ENCODE results near the gene ZNF497. TPM values are rescaled to one million over a fixed set of nuclear protein-coding genes. Genes with fewer than 3 reads are reported as not detected.
A peak's percentile ranks its signal among the peaks of the same experiment; 100 is the strongest.

ZNF497 gene
- total and polyA plus RNA-seq, 2 of the 13 experiments (the other 11 are each of a cell fraction or from before 2014, with no cell fraction given), result 1.5 to 1.9 TPM

DNA sequence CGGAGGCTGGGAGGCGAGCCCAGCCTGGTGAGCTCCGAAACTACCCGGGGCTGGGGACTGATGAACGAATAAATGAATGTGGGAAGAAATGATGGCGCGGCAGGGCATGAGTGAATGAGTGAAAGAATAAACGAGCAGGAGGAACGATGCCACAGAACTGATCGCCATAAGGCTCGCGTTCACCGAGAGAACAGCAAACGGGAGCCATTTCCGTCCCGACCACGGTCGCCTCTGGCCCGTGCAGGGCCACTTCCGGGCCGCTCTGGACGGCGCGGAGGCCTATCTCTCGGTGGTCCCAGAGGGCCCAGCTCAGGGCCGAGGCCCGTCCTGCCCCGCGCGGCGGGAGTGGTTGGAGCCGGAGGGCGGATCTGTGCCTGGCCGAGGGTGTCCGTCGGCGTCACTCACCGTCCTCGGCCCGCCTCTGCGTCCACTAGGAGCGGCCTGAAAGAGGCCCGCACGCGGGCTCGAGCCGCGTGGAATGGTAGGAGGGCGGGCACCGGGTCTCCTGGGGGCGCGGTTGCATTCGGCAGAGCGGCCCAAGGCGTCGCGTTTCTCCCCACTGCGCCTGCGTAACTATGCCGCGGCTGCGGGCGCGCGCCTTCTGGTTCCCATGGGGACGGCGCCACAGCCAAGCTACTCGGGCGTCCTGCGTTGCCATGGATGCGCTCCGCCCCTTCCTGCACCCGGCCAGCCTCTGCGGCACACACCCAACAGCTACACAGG lies at the start of gene ZNF497 (continued):
- TF ChIP-seq SALL1 (CRISPR knock-in tag; IDR thresholded peaks at IDR 0.05) (peak; percentile 56; the same call in 1 of the 2 replicates), CREM (IDR thresholded peaks at IDR 0.05) (peak; percentile 56; the same call in 1 of the 2 replicates), CREM (CRISPR knock-in tag; IDR thresholded peaks at IDR 0.05) (no peak), ZNF614 (CRISPR knock-in tag; IDR thresholded peaks at IDR 0.05; ENCODE audit: borderline replicate concordance) (no peak; the same call in 1 of the 2 replicates), ARID3A (IDR thresholded peaks at IDR 0.05; ENCODE audit: low read depth, low read length) (no peak), ZNF251 (CRISPR knock-in tag; IDR thresholded peaks at IDR 0.05) (no peak), ZKSCAN8 (CRISPR knock-in tag; IDR thresholded peaks at IDR 0.05; ENCODE audit: borderline replicate concordance) (no peak), ZBTB42 (CRISPR knock-in tag; IDR thresholded peaks at IDR 0.05) (no peak), ZNF83 (CRISPR knock-in tag; IDR thresholded peaks at IDR 0.05; ENCODE audit: borderline replicate concordance) (no peak), NR1H2 (CRISPR knock-in tag; IDR thresholded peaks at IDR 0.05; ENCODE audit: borderline replicate concordance, low read depth) (no peak), TOPORS (CRISPR knock-in tag; IDR thresholded peaks at IDR 0.05) (0 out of 2 replicates have a peak, but pooled peaks have one; percentile 2), NR2C2 (CRISPR knock-in tag; IDR thresholded peaks at IDR 0.05; ENCODE audit: borderline replicate concordance) (peak; percentile 86), HNRNPUL1 (IDR thresholded peaks at IDR 0.05; ENCODE audit: low read depth, low read length) (no peak), ZNF883 (CRISPR knock-in tag; IDR thresholded peaks at IDR 0.05; ENCODE audit: not compliant biosample characterization) (no peak), NR2F6 (IDR thresholded peaks at IDR 0.05) (no peak), NR2F6 (CRISPR knock-in tag; IDR thresholded peaks at IDR 0.05) (no peak; the same call in 1 of the 2 replicates), KMT2B (CRISPR knock-in tag; IDR thresholded peaks at IDR 0.05) (peak; percentile 91), ZKSCAN5 (CRISPR knock-in tag; IDR thresholded peaks at IDR 0.05) (no peak), CAMTA2 (CRISPR knock-in tag; IDR thresholded peaks at IDR 0.05; ENCODE audit: borderline replicate concordance) (no peak; the same call in 1 of the 2 replicates), NR2F1 (CRISPR knock-in tag; IDR thresholded peaks at IDR 0.05) (no peak), ZEB1 (IDR thresholded peaks at IDR 0.05; ENCODE audit: insufficient replicate concordance, low read depth) (no peak), ZBTB7B (CRISPR knock-in tag; IDR thresholded peaks at IDR 0.05) (peak; percentile 89), STAT5B (CRISPR knock-in tag; IDR thresholded peaks at IDR 0.05) (0 out of 2 replicates have a peak, but pooled peaks have one; percentile 19)
- TF ChIP-seq, protein P1, sequence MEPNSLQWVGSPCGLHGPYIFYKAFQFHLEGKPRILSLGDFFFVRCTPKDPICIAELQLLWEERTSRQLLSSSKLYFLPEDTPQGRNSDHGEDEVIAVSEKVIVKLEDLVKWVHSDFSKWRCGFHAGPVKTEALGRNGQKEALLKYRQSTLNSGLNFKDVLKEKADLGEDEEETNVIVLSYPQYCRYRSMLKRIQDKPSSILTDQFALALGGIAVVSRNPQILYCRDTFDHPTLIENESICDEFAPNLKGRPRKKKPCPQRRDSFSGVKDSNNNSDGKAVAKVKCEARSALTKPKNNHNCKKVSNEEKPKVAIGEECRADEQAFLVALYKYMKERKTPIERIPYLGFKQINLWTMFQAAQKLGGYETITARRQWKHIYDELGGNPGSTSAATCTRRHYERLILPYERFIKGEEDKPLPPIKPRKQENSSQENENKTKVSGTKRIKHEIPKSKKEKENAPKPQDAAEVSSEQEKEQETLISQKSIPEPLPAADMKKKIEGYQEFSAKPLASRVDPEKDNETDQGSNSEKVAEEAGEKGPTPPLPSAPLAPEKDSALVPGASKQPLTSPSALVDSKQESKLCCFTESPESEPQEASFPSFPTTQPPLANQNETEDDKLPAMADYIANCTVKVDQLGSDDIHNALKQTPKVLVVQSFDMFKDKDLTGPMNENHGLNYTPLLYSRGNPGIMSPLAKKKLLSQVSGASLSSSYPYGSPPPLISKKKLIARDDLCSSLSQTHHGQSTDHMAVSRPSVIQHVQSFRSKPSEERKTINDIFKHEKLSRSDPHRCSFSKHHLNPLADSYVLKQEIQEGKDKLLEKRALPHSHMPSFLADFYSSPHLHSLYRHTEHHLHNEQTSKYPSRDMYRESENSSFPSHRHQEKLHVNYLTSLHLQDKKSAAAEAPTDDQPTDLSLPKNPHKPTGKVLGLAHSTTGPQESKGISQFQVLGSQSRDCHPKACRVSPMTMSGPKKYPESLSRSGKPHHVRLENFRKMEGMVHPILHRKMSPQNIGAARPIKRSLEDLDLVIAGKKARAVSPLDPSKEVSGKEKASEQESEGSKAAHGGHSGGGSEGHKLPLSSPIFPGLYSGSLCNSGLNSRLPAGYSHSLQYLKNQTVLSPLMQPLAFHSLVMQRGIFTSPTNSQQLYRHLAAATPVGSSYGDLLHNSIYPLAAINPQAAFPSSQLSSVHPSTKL (CRISPR knock-in tag; IDR thresholded peaks at IDR 0.05), result peak; percentile 63
- TF ChIP-seq, protein P2, sequence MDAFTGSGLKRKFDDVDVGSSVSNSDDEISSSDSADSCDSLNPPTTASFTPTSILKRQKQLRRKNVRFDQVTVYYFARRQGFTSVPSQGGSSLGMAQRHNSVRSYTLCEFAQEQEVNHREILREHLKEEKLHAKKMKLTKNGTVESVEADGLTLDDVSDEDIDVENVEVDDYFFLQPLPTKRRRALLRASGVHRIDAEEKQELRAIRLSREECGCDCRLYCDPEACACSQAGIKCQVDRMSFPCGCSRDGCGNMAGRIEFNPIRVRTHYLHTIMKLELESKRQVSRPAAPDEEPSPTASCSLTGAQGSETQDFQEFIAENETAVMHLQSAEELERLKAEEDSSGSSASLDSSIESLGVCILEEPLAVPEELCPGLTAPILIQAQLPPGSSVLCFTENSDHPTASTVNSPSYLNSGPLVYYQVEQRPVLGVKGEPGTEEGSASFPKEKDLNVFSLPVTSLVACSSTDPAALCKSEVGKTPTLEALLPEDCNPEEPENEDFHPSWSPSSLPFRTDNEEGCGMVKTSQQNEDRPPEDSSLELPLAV (CRISPR knock-in tag; conservative IDR thresholded peaks at IDR 0.05; ENCODE audit: low read depth), result no peak
